ENCODE data around the gene GPC5. TPM values are rescaled to one million over a fixed set of nuclear protein-coding genes. Genes with fewer than 3 reads are reported as not detected.
"Not testable (repeated sequence)": the region's sequence is repeated elsewhere in the genome, so short reads cannot be mapped to it uniquely, and the experiment has no call there.

The GPC5 gene
- total RNA-seq, 4 donors from 2014 or later = 0.74 to 1.1 TPM; not detected in 2

DNA sequence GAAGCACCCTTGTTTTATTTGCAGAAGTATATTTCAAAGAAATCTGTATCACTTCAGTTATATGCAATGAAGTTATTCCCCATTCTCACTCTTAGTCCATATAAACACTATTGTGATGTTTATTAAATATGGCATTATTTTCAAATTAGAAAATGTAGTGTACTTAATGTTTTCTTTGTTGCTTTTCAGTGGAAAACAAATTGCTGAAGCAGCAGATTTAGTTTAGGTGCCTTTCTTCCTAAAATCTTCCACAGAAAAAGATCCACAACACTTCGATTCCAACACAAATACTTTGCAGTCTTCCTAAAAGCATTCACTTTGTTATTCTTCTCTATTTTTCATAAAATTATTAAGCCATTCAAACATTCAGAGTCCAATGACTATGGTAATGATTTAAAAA, 1336.1 kb downstream of the GPC5 start:
- no peak for DNase-seq (ENCODE audit: low spot score)
- no peak for ATAC-seq (ENCODE audit: low FRiP score)
- TF ChIP-seq, protein P1, sequence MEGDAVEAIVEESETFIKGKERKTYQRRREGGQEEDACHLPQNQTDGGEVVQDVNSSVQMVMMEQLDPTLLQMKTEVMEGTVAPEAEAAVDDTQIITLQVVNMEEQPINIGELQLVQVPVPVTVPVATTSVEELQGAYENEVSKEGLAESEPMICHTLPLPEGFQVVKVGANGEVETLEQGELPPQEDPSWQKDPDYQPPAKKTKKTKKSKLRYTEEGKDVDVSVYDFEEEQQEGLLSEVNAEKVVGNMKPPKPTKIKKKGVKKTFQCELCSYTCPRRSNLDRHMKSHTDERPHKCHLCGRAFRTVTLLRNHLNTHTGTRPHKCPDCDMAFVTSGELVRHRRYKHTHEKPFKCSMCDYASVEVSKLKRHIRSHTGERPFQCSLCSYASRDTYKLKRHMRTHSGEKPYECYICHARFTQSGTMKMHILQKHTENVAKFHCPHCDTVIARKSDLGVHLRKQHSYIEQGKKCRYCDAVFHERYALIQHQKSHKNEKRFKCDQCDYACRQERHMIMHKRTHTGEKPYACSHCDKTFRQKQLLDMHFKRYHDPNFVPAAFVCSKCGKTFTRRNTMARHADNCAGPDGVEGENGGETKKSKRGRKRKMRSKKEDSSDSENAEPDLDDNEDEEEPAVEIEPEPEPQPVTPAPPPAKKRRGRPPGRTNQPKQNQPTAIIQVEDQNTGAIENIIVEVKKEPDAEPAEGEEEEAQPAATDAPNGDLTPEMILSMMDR (IDR thresholded peaks at IDR 0.05) = no peak

DNA sequence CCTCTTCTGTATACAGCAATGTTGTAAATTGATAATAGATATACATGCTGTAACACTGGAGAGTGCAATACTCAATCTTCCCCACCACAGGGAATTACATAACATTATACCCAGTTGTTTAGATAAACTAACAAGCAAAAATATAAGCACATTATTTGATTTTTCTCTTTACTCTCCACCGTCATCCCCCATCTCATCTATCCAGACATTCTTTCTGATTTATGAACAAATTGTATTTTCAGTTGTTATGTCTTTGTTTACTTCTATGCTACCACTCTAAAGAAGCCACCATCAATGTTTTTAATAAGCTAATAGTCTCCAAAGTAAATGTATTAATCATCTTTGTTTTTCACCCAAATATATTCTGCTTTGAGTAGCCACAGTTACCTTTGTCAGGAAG, 1337.5 kb downstream of the GPC5 start:
- no peak for DNase-seq (ENCODE audit: low spot score)
- TF ChIP-seq, protein P1 (IDR thresholded peaks at IDR 0.05) = no peak
- ATAC-seq (ENCODE audit: low FRiP score) = no peak

DNA sequence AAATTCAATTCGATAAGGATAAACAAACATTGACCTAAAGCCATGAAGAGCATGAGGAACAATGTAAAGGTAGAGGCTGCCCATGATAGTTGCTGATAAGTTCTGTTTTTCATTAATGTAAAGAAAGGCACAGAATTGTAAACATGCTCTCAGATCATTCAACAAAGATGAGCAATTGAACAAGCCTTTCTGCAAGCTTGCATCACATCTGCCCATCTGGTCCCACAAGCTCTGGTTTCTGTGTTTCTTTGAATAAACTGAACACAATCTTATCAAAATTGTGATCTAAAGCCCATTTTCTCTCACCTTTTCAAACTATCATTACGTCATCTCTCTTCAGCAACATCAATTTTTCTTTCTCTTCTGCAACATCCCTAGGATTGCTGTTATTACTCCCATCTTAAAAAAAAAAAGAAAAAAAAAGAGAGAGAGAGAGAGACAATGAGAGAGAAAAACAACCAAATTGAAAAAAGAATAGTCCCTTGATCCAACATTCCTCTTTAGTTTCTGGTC, 1340.9 kb downstream of the GPC5 start:
- TF ChIP-seq, protein P1 (IDR thresholded peaks at IDR 0.05) = no peak
- DNase-seq (ENCODE audit: low spot score) = no peak
- no peak for ATAC-seq (ENCODE audit: low FRiP score)

DNA sequence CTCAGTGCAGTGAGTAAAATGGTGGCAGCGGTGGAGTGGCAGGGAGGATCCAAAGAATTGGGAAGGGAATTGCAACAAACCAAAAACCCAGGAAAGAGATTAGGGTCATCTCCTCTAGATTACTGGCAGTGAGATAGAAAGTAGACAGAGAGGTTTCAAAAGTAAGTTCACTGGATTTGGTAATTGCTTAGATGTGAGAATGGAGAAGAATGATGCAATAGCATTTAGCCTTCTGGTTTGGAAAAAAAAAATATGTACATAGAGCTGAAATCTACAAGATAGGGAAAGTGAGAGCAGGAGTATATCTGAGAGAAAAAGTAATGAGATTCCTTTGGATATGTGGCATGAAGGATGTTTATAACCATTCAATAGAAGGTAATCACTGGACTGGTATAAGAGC, 1345.6 kb downstream of the GPC5 start:
- DNase-seq (ENCODE audit: low spot score) (no peak), ATAC-seq (ENCODE audit: low FRiP score) (no peak)
- TF ChIP-seq, protein P1 (IDR thresholded peaks at IDR 0.05) = no peak

DNA sequence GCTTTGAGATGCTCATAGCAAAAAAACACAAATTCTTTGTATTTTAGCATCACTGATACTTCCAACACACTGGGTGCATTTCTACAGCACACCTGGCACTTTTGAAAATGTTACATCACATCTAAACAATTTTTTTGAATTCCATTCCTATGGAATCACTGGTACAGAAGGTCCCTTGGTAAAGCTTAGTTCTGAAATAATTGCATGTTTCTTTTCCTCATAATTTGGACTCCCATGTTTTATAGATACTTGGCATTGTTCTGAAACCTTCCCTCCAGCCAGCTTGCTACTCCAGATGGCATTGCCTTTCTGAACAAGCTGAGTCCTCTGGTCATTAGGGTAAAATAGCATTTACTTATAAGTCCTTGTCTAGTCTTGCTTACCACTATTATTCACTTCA, 1346.8 kb downstream of the GPC5 start:
- no peak for DNase-seq (ENCODE audit: low spot score)
- TF ChIP-seq, protein P1 (IDR thresholded peaks at IDR 0.05) = no peak
- no peak for ATAC-seq (ENCODE audit: low FRiP score)

DNA sequence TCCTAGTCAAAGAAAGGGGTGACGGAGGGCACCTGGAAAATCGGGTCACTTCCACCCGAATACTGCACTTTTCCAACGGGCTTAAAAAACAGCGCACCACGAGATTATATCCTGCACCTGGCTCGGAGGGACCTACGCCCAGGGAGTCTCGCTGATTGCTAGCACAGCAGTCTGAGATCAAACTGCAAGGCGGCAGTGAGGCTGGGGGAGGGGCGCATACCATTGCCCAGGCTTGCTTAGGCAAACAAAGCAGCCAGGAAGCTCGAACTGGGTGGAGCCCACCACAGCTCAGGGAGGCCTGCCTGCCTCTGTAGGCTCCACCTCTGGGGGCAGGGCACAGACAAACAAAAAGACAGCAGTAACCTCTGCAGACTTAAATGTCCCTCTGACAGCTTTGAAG, 1354.3 kb downstream of the GPC5 start:
- ATAC-seq (ENCODE audit: low FRiP score); DNase-seq (ENCODE audit: low spot score): not testable (repeated sequence)

DNA sequence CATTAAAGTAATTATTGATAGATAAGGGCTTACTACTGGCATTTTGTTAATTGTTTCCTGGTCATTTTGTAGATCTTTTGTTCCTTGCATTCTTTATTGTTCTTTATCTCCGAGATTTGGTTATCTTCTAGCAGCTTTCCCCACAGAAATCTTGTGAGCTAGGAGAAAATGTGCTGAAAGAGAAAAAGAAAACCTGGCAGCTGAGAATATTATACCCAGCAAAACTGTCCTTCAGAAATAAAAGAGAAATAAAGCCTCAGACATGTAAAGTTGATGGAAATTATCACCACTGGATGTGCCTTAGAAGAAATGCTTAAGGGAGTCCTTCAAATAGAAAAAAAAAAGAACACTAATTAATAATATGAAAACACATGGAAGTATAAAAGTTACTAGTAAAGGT, 1363.3 kb downstream of the GPC5 start:
- ATAC-seq (ENCODE audit: low FRiP score) (no peak), DNase-seq (ENCODE audit: low spot score) (no peak)
- TF ChIP-seq, protein P1 (IDR thresholded peaks at IDR 0.05) = no peak

DNA sequence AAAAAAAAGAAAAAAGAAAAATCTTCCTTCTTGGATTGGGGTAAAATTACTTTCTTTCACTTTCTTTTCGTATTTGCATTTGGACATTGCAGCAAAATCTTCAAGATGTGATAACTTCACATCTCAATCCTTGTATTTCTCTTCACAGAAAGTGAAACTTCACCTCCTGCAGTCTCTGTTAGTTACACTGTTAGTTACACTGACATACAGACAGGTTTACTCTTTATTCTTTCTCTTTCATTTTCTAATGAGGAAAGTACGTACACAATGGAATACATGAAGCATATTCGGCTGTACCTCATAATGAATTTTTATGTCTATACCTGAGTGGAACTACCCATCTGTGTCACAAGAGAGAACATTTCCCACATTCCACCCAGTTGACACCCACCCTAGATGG, 1369.0 kb downstream of the GPC5 start:
- no peak for ATAC-seq (ENCODE audit: low FRiP score)
- DNase-seq (ENCODE audit: low spot score) = no peak
- TF ChIP-seq, protein P1 (IDR thresholded peaks at IDR 0.05) = no peak
